ENCODE measurements around the gene FAT2.
A peak's percentile ranks its signal among the peaks of the same experiment; 100 is the strongest.
"Not testable (repeated sequence)": the region's sequence is repeated elsewhere in the genome, so short reads cannot be mapped to it uniquely, and the experiment has no call there.

FAT2 gene

GRCh38 chr5:151580858-151581257, 10.3 kb downstream of the FAT2 start:
- no peak for DNase-seq

- no peak for DNase-seq
Measured at GRCh38 chr5:151580239-151580638, 10.9 kb downstream of the FAT2 start.

- not testable (repeated sequence) for DNase-seq
Measured at GRCh38 chr5:151579146-151579545, 12.0 kb downstream of the FAT2 start.

- DNase-seq, result peak; percentile 17 to 61 (median 33)
Measured at GRCh38 chr5:151578326-151579025, 12.7 kb downstream of the FAT2 start.

GRCh38 chr5:151577566-151577965, 13.6 kb downstream of the FAT2 start:
- peak; percentile 71 to 85 (median 82) for DNase-seq

GRCh38 chr5:151574444-151574996, 16.6 kb downstream of the FAT2 start:
- DNase-seq, result peak in 2 of 4 experiments; percentile 13 to 25

- no peak for DNase-seq
Measured at GRCh38 chr5:151572657-151573368, 18.3 kb downstream of the FAT2 start.

GRCh38 chr5:151571270-151572173, 19.6 kb downstream of the FAT2 start:
- no peak for DNase-seq

GRCh38 chr5:151570512-151571269, 20.4 kb downstream of the FAT2 start:
- DNase-seq, result no peak

GRCh38 chr5:151570058-151570457, 21.1 kb downstream of the FAT2 start:
- DNase-seq, result no peak

- peak; percentile 41 to 77 (median 70) for DNase-seq
Measured at GRCh38 chr5:151569132-151570046, 21.7 kb downstream of the FAT2 start.

- DNase-seq, result no peak
Measured at GRCh38 chr5:151568036-151568435, 23.1 kb downstream of the FAT2 start.

GRCh38 chr5:151565971-151566370, 25.2 kb downstream of the FAT2 start:
- DNase-seq, result no peak

GRCh38 chr5:151562019-151562707, 29.0 kb downstream of the FAT2 start:
- DNase-seq, result no peak

- DNase-seq, result no peak
Measured at GRCh38 chr5:151557951-151558350, 33.2 kb downstream of the FAT2 start.

GRCh38 chr5:151557466-151557865, 33.7 kb downstream of the FAT2 start:
- DNase-seq, result no peak

- peak; percentile 79 to 90 (median 83) for DNase-seq
Measured at GRCh38 chr5:151556806-151557205, 34.3 kb downstream of the FAT2 start.

- DNase-seq, result no peak
Measured at GRCh38 chr5:151555760-151556576, 35.2 kb downstream of the FAT2 start.

GRCh38 chr5:151553695-151554094, 37.4 kb downstream of the FAT2 start:
- no peak for DNase-seq
